HFFc6 (cell line): ENCODE data around the gene MEN1. TPM values are rescaled to one million over a fixed set of nuclear protein-coding genes. Genes with fewer than 3 reads are reported as not detected.

Experiments used
- DNase-seq: peaks from one replicate; pipeline ENCODE4 v3.0.0-alpha.2; 2018
- H3K27ac Mint-ChIP-seq: 2 replicates; pipeline ENCODE4 v1.8.0; 2020; ENCODE audit warnings: mild to moderate bottlenecking, mixed read lengths
- H3K27me3 Mint-ChIP-seq: 2 replicates; pipeline ENCODE4 v1.8.0; 2021; ENCODE audit warnings: mild to moderate bottlenecking, moderate library complexity, mixed read lengths; ENCODE audit not compliant: insufficient read depth
- H3K36me3 Mint-ChIP-seq: 2 replicates; pipeline ENCODE4 v1.8.0; 2021; ENCODE audit warnings: low read depth, mixed read lengths
- H3K4me1 Mint-ChIP-seq: 2 replicates; pipeline ENCODE4 v1.8.0; 2020; ENCODE audit warnings: low read depth, mixed read lengths
- H3K4me3 Mint-ChIP-seq: 2 replicates; pipeline ENCODE4 v1.8.0; 2020; ENCODE audit warnings: mild to moderate bottlenecking, moderate library complexity, mixed read lengths
- H3K9me3 Mint-ChIP-seq: 2 replicates; pipeline ENCODE4 v1.8.0; 2020; ENCODE audit warnings: mild to moderate bottlenecking, mixed read lengths
- total RNA-seq, 6 experiments: library from RNA; stranded (reverse); fragmentation: NEBNext Ultra II Directional; extraction: Animal tissue kit (Norgen Biotek cat#: 25700); gene quantifications; 2 replicates in 1 of 6; 3 replicates in 5 of 6; pipeline ENCODE4 v1.2.3, GENCODE V29; 2021
- TF ChIP-seq, protein P1 (sequence below): fragments of 200-600 bp; sonication (generic); IDR thresholded peaks from 2 replicates; pipeline ENCODE4 v1.5.0; 2021; ENCODE audit warnings: antibody characterized with exemption, mild to moderate bottlenecking

The MEN1 gene
- total RNA-seq, 6 experiments from 2014 or later = 23.9 to 35.5 (median 26.9) TPM

DNA sequence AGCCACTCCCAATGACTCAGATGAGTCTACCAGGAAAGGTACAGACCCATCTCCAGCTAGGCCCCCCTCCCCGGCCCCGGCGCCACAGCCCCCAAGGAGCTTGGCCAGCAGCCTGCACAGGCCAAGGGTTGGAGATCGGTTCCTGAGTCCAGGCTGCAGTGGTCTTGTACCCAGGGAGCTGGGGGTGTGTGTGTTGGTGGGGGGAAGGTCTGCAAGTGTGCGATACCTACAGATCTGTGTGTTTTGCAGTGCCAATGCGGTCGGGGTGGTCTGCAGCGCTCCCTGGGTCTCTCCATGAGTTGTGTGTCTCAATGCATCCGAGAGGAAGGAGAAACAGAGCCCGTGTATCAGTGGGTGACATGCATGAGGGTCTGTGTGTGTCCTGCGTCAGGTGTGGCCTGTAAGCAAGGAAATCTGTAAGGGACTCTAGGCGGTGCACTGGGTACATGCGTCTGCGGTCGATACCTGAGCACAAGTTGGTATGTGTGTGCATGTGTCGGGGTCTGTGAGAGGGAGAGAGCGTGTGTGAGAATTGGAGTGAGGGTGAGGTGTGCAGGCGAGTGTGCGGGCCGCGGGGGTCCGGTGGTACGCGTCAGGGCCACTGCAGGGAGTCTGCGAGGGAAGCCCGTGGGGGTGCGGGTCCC lies 33.5 kb upstream of the MEN1 start:
- H3K4me3 Mint-ChIP-seq = peak overlapping the region; percentile 19; the same call in 1 of the 2 replicates
- H3K36me3 Mint-ChIP-seq = no peaks in the 10 kb centered on the region
- H3K4me1 Mint-ChIP-seq = peaks cover 18% of the 10 kb centered on the region
- TF ChIP-seq, protein P1, sequence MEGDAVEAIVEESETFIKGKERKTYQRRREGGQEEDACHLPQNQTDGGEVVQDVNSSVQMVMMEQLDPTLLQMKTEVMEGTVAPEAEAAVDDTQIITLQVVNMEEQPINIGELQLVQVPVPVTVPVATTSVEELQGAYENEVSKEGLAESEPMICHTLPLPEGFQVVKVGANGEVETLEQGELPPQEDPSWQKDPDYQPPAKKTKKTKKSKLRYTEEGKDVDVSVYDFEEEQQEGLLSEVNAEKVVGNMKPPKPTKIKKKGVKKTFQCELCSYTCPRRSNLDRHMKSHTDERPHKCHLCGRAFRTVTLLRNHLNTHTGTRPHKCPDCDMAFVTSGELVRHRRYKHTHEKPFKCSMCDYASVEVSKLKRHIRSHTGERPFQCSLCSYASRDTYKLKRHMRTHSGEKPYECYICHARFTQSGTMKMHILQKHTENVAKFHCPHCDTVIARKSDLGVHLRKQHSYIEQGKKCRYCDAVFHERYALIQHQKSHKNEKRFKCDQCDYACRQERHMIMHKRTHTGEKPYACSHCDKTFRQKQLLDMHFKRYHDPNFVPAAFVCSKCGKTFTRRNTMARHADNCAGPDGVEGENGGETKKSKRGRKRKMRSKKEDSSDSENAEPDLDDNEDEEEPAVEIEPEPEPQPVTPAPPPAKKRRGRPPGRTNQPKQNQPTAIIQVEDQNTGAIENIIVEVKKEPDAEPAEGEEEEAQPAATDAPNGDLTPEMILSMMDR = no peak
- no peaks in the 10 kb centered on the region for H3K9me3 Mint-ChIP-seq
- no peak for DNase-seq
- H3K27me3 Mint-ChIP-seq = peaks cover 10% of the 10 kb centered on the region
- no peak overlapping the region for H3K27ac Mint-ChIP-seq

DNA sequence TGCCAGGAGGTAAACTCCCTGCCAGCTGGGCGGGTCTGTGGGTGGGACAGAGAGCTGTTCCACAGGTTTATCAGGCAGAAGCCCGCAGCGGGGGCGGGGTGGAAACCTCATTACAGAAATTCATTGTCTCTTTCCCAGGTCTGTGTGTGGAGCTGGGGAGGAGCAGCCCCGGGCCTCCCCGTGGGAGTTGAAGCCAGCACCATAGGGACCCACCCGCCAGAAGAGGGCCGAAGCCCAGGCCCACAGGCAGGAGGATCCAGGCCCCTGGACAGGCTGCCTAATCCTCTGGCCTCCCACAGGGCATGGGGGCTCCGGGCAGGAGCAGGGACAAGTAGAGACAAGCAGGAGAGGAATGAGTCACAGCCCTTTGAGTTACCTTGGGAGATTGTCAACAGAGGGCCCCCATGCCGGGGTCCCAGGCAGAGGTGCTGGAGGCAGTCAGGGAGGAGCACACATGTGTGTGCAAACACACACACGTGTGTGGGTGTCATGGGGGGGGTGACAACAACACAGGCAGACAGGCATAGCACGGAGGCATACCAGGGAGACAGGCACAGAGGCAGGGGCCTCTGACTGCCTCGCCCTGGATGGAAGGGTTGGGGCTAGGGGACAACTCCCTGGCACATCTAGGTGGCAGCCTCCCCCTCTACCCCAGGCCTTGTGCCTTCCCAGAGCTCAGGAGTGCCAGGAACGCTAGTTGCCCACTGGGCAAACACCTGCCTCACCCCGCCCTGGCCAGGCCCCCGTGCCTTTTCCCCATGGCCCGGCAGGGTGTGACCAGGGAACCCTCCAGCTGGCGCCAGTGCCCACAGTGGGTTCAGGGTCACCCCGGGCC lies 32.7 kb upstream of the MEN1 start:
- Mint-ChIP-seq H3K4me3 (no peak overlapping the region), H3K4me1 (peaks cover 13% of the 10 kb centered on the region), H3K27me3 (peaks cover 8% of the 10 kb centered on the region), H3K36me3 (no peaks in the 10 kb centered on the region), H3K27ac (peak overlapping the region; percentile 8; the same call in 1 of the 2 replicates), H3K9me3 (no peaks in the 10 kb centered on the region)
- no peak for DNase-seq
- TF ChIP-seq, protein P1 = no peak

DNA sequence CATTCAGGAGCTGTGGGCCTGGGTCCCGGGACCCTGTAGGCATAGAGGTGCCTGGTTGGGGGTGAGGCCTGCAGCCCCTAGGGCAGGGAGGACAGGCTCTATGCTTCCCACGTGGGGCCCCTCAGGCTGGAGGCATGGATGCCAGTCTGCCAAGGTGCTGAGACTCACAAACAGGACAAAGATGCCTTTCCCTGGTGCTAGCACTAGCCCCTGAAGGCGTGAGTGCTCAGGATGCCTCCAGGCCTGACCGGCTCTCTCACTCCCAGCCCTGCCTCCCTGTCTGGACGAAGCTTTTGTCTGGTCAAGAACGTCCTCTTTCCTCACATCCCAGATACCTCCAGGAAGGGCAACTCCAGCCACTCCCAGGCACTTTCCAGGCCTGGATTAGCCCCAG lies 32.0 kb upstream of the MEN1 start:
- peaks cover 13% of the 10 kb centered on the region for H3K4me1 Mint-ChIP-seq
- DNase-seq = no peak
- H3K27me3 Mint-ChIP-seq = peaks cover 8% of the 10 kb centered on the region
- no peak overlapping the region for H3K4me3 Mint-ChIP-seq
- H3K9me3 Mint-ChIP-seq = no peaks in the 10 kb centered on the region
- H3K36me3 Mint-ChIP-seq = no peaks in the 10 kb centered on the region
- H3K27ac Mint-ChIP-seq = no peak overlapping the region
- TF ChIP-seq, protein P1 = no peak

DNA sequence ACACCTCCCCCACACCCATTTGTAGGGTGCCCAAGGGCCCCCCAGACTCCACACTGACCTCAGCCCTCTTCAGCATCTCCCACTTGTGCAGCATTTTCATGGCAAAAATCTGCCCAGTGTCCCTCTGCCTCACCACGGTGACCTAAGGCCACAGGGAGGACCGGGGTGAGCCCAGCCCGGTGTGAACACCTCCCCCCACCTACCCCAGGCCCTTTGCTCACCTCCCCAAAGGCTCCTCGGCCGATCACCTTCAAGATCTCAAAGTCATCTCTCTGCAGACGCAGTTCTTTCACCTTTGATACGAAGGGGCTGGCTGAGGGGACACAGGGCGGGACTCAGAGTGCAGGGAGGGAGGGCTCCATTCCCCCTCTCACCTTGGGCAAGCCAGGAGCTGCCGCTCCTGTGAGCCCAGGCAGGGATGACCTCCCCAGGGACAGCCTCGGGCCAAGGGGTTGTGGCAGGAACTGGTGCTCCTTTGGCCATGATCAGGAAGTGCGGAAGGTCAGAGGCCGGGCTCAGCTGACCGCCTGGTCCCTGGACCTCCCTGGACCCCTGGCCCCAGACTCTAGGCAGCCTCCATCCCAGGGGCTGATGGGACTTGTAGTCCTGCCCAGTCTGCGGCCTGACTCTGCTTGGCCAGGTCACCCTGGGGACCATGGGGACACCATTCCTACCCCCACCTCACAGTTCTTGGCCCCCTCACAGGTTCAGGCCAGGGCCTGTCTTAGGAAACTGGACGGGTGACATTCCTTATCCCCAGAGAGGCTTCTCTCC lies 31.4 kb upstream of the MEN1 start:
- no peaks in the 10 kb centered on the region for H3K36me3 Mint-ChIP-seq
- H3K4me1 Mint-ChIP-seq = peaks cover 13% of the 10 kb centered on the region
- no peak overlapping the region for H3K4me3 Mint-ChIP-seq
- DNase-seq = no peak
- H3K27me3 Mint-ChIP-seq = peaks cover 8% of the 10 kb centered on the region
- no peak overlapping the region for H3K27ac Mint-ChIP-seq
- TF ChIP-seq, protein P1 = no peak
- no peaks in the 10 kb centered on the region for H3K9me3 Mint-ChIP-seq

DNA sequence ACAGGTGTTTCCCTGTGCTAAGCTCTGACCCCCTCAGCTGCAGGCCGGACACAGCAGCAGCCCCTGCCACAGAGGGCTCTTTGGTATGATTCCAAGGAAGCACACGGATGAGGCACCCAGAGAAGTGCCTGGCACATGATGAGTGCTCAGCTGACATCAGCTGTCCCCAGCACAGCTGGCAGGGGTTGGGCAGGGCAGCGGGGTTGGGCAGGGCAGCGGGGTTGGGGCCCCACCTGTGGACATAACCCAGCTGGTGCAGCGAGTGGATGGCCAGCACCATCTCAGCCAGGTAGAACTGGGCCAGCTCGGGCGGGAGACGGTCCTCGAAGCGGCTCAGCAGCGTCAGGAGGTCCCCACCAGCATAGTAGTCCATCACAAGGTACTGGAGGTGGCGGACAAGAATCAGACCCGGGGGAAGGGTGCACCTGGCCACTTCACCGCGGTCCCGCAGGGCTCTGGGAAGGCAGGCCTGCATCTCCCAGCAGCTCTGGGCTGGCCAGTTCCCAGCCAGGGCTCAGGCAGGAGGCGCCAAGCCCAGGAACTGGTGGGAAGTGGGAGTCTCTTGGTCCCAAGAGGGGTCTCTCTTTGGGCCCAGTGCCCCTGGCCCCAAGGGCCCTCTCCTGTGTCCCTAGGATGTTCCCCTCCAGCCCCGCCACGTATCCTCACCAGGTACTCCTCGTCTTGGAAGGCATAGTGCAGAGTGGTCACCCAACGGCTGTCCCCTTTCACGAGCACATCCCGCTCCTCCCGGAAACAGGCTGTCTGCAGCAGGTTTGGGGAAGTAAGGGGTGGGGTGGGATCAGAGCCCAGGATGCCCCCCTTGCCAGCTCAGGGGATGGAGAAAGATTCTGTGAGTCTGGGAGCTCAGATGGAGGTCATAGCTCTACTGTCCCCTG lies 29.8 kb upstream of the MEN1 start:
- Mint-ChIP-seq H3K27me3 (peaks cover 4% of the 10 kb centered on the region), H3K4me1 (peaks cover 16% of the 10 kb centered on the region), H3K27ac (no peak overlapping the region), H3K36me3 (no peaks in the 10 kb centered on the region), H3K9me3 (no peaks in the 10 kb centered on the region), H3K4me3 (no peak overlapping the region)
- TF ChIP-seq, protein P1 = no peak
- DNase-seq = no peak
